K562 treated with DMSO at 1 percent for 4 hours (cell line): ENCODE results near the gene RUVBL2. TPM values are rescaled to one million over a fixed set of nuclear protein-coding genes. Genes with fewer than 3 reads are reported as not detected.

Source experiments
- total RNA-seq: library from RNA; unstranded; fragments of 300-600 nt; gene quantifications from 2 replicates; pipeline ENCODE4 v1.2.3, GENCODE V29; 2022; ENCODE audit not compliant: insufficient read depth

Gene RUVBL2
- 219 and 288 TPM in 2 replicates for total RNA-seq

DNA sequence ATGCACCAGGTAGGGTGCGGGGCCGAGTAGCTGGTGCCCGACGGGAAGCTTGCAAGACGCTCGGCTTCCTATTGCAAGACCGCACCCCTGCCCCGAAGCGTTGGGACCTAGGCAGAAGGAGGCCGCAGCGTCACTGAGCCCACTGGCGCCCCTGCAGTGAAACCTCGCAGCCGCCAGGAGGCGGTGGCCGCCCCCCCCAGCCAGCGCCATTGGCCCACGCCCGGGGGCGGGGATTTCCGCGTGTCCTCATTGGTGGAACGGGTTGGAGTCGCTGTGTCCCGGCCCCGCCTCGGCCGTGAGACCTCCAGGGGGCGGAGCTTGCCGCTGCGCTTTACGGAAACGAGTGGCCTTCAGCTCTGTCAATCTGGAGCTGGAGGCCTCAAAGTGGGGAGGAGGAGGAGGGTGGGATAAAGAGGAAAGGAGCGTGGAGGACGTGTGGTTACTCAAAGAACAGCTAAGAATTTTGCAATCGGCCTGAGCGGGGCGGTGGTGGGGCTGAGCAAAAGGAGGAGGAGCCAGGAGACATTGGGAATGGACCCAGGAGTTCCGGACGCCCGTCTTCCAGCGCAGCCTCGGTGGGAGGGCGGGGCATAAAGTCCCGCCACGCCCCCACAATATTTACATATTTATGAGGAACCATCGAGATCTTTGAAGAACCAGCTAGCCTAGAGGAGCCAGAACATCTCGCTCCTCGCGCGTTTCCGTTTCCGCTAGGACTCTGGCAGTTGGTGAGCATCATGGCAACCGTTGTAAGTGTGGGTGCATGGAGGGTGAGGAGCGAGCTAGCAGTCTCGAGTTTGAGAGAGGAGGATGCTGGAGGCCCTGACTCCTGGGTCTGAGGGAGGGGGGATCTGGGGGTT lies at the start of gene RUVBL2, which contains the start of gene GYS1:
RUVBL2 (plus strand) TSS at position 713 of the 860 bp plus-strand sequence; CDS start at position 738, 25 bp downstream.
GYS1 (minus strand) TSS at position 135 of the 860 bp plus-strand sequence. CDS start 197 bp downstream, outside the sequence.

GRCh38 chr19:48954595-48955307 lies 38.9 kb upstream of the RUVBL2 start, which contains the start of gene BAX:
BAX (plus strand) TSS chr19:48954875; CDS start chr19:48954929, 54 bp downstream.

GRCh38 chr19:48965040-48965805 lies 28.5 kb upstream of the RUVBL2 start, which contains the start of gene FTL:
FTL (plus strand) TSS chr19:48965309; CDS start chr19:48965508, 199 bp downstream.

GRCh38 chr19:49017041-49017665 lies 23.5 kb downstream of the RUVBL2 start, which contains the start of gene LHB:
LHB (minus strand) TSS chr19:49017091; CDS start chr19:49017081, 10 bp downstream.

DNA sequence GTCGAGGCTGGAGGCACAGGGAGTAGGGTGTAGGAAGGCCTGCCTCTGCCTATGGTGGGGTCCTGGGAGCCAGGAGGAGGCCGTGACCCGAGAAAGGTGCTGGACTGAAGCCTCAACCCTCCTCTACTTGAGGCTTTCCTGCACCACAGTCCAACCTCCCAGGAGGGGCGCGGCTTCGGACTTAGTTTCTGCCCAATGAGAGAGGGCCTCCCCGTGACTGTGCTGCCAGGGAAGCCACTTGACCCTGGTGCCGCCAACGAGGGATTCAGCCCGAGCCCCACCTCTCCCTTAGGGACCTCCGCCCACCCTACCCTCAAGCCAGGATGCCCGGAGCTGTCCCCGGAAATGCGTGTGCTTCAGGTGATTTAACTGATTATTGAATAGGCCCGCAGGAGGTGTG lies 30.5 kb downstream of the RUVBL2 start, which contains the start of gene CGB3:
CGB3 (minus strand) TSS at position 101 of the 400 bp plus-strand sequence. CDS start 362 bp downstream, outside the sequence.

DNA sequence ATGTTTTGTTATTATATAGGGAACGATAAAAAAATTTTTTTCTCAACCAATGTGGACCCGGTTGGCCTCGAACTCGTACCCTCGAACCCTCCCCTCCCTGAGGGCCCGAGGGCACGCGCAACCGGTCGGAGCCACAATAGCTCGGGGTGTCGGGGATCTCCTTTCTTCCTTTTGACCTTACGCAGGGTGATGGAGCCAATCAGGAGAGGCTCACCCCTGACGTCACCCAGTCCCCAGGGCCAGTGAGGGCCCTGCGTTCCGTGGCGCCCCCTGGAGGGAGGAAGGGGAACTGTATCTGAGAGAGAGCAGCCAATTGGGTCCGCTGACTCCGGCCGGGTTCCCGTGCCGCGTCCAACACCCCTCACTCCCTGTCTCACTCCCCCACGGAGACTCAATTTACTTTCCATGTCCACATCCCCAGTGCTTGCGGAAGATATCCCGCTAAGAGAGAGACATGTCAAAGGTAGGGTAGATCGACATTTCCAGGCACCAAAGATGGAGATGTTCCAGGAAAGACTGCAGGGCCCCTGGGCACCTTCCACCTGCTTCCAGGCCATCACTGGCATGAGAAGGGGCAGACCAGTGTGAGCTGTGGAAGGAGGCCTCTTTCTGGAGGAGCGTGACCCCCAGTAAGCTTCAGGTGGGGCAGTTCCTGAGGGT lies 38.1 kb downstream of the RUVBL2 start, which contains the start of gene CGB2:
CGB2 (plus strand) TSS at position 249 of the 660 bp plus-strand sequence; CDS start at position 455, 206 bp downstream.

GRCh38 chr19:49036815-49037214 lies 43.1 kb downstream of the RUVBL2 start, which contains the start of gene CGB1:
CGB1 (minus strand) TSS chr19:49036895; CDS start chr19:49036711, 184 bp downstream.

GRCh38 chr19:49043548-49043947 lies 49.9 kb downstream of the RUVBL2 start, which contains the start of gene CGB5:
CGB5 (plus strand) TSS chr19:49043848; CDS start chr19:49044210, 362 bp downstream.

DNA sequence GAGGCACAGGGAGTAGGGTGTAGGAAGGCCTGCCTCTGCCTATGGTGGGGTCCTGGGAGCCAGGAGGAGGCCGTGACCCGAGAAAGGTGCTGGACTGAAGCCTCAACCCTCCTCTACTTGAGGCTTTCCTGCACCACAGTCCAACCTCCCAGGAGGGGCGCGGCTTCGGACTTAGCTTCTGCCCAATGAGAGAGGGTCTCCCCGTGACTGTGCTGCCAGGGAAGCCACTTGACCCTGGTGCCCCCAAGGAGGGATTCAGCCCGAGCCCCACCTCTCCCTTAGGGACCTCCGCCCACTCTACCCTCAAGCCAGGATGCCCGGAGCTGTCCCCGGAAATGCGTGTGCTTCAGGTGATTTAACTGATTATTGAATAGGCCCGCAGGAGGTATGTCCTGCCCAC lies 55.3 kb downstream of the RUVBL2 start, which contains the start of gene CGB8:
CGB8 (minus strand) TSS at position 101 of the 400 bp plus-strand sequence. CDS start 372 bp downstream, outside the sequence.

GRCh38 chr19:49057636-49058234 lies 64.0 kb downstream of the RUVBL2 start, which contains the start of gene CGB7:
CGB7 (minus strand) TSS chr19:49057749; CDS start chr19:49055375, 2,374 bp downstream.

DNA sequence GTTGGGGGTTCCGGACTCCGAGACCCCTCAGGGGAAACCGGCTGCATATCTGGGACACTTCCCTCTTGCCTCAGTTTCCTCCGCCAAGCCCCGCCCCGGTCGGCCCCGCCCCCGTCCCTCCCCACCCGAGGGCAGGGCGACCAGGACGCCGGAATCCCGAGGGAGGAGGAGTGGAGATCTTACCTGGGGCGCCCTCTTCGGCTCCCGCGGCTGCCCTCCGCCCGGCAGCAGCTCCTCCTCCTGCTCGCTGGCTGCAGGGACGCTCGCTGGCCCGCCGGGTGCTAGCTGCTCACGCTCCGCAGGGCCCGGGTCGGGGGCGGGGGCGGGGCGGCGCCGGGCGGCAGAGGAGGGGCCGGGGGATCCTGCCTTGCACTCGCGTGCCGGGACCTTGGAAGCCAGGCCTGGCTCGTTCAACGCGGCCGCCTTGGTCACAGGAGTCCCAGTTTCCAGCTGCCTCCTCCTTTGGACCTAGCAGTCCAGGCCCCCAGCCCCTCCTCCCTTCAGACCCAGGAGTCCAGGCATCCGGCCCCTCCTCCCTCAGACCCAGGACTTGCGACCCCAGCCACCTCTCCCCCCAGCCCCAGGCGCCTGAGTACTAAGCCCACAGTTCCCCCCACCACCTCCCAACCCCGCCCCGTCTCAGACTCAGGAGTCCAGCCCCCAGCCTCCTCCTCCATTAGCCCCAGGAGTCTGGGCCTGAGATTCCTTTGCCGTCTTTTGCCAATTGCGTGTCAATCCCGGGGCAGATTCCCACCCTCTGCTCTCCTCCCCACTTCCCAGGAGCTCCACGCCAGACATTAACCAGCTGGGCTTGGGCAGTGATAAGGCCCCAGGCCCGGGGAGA lies 71.3 kb downstream of the RUVBL2 start, which contains the start of gene NTF4:
NTF4 (minus strand) TSS at position 51 of the 844 bp plus-strand sequence. CDS start 2,821 bp downstream, outside the sequence.

Other genes with a start within 250 kb of the RUVBL2 start
- gene IZUMO1, start 247.0 kb upstream of the RUVBL2 start, total RNA-seq: 0.50 TPM in 1 of 2 replicates, not detected in the other
- gene FUT1, start 241.2 kb upstream of the RUVBL2 start, total RNA-seq: 4.8 and 13.9 TPM in 2 replicates
- not detected in 2 replicates for gene FGF21, start 238.4 kb upstream of the RUVBL2 start, total RNA-seq
- 68.9 and 69.1 TPM in 2 replicates for gene BCAT2, start 182.9 kb upstream of the RUVBL2 start, total RNA-seq
- gene HSD17B14, start 157.4 kb upstream of the RUVBL2 start, total RNA-seq: not detected in 2 replicates
- 17.1 and 25.9 TPM in 2 replicates for gene PLEKHA4, start 125.3 kb upstream of the RUVBL2 start, total RNA-seq
- gene PPP1R15A, start 121.5 kb upstream of the RUVBL2 start, total RNA-seq: 85.0 and 106 TPM in 2 replicates
- gene TULP2, start 95.1 kb upstream of the RUVBL2 start, total RNA-seq: not detected in 2 replicates
- 279 and 316 TPM in 2 replicates for gene NUCB1, start 93.6 kb upstream of the RUVBL2 start, total RNA-seq
- 2.6 and 6.7 TPM in 2 replicates for gene DHDH, start 60.2 kb upstream of the RUVBL2 start, total RNA-seq
- 90.6 and 152 TPM in 2 replicates for gene BAX, start 39.0 kb upstream of the RUVBL2 start, total RNA-seq
- 5,415 and 5,880 TPM in 2 replicates for gene FTL, start 28.6 kb upstream of the RUVBL2 start, total RNA-seq
- gene GYS1, start 578 bp upstream of the RUVBL2 start, total RNA-seq: 18.0 and 22.2 TPM in 2 replicates
- gene LHB, start 23.2 kb downstream of the RUVBL2 start, total RNA-seq: not detected in 2 replicates
- not detected in 2 replicates for gene CGB3, start 30.4 kb downstream of the RUVBL2 start, total RNA-seq
- not detected in 2 replicates for gene CGB2, start 38.0 kb downstream of the RUVBL2 start, total RNA-seq
- gene CGB1, start 43.0 kb downstream of the RUVBL2 start, total RNA-seq: not detected in 2 replicates
- not detected in 2 replicates for gene CGB5, start 50.0 kb downstream of the RUVBL2 start, total RNA-seq
- gene CGB8, start 55.2 kb downstream of the RUVBL2 start, total RNA-seq: not detected in 2 replicates
- gene CGB7, start 63.9 kb downstream of the RUVBL2 start, total RNA-seq: not detected in 2 replicates
- gene NTF4, start 70.9 kb downstream of the RUVBL2 start, total RNA-seq: not detected in 2 replicates
- not detected in 2 replicates for gene KCNA7, start 78.8 kb downstream of the RUVBL2 start, total RNA-seq
- 143 and 183 TPM in 2 replicates for gene SNRNP70, start 91.6 kb downstream of the RUVBL2 start, total RNA-seq
- gene LIN7B, start 120.5 kb downstream of the RUVBL2 start, total RNA-seq: 8.9 and 15.5 TPM in 2 replicates
- not detected in 2 replicates for gene C19orf73, start 125.3 kb downstream of the RUVBL2 start, total RNA-seq
- 17.3 and 23.0 TPM in 2 replicates for gene PPFIA3, start 125.7 kb downstream of the RUVBL2 start, total RNA-seq
- 5.1 and 5.8 TPM in 2 replicates for gene HRC, start 161.5 kb downstream of the RUVBL2 start, total RNA-seq
- gene TRPM4, start 163.9 kb downstream of the RUVBL2 start, total RNA-seq: 12.7 and 14.0 TPM in 2 replicates